ENCODE results near the gene AGR2.

AGR2 gene

GRCh38 chr7:16786257-16786656, 18.5 kb downstream of the AGR2 start:
- Histone ChIP-seq H3K27me3 (ENCODE audit: insufficient read depth, low read length) (no peaks in the 10 kb centered on the region), H3K4me1 (ENCODE audit: insufficient read depth, low read length, severe bottlenecking) (no peaks in the 10 kb centered on the region), H3K9me3 (ENCODE audit: low read length) (no peaks in the 10 kb centered on the region), H3K27ac (ENCODE audit: low read depth, low read length, poor library complexity, severe bottlenecking) (no peak overlapping the region), H3K4me3 (ENCODE audit: low read depth, low read length, poor library complexity, severe bottlenecking) (no peak overlapping the region), H3K4me2 (ENCODE audit: low read length) (no peak overlapping the region), H2AFZ (ENCODE audit: low read length) (no peak overlapping the region), H3K36me3 (ENCODE audit: insufficient read depth, low read length) (peaks cover 5% of the 10 kb centered on the region; the same call in 1 of the 2 replicates), H3F3A (ENCODE audit: insufficient read depth, low read length) (no peaks in the 10 kb centered on the region), H4K20me1 (ENCODE audit: insufficient read depth, low read length) (no peaks in the 10 kb centered on the region), H3K9me2 (ENCODE audit: low read depth, low read length) (no peaks in the 10 kb centered on the region), H3K9ac (ENCODE audit: low read length) (no peak overlapping the region), H3K79me2 (ENCODE audit: insufficient read depth, low read length) (no peaks in the 10 kb centered on the region)
- TF ChIP-seq EZH2 (IDR thresholded peaks at IDR 0.05; ENCODE audit: borderline replicate concordance, low read length) = no peak
- TF ChIP-seq CTCF (IDR thresholded peaks at IDR 0.05; ENCODE audit: low read length) = no peak

GRCh38 chr7:16785846-16786245, 19.0 kb downstream of the AGR2 start:
- H3K4me2 ChIP-seq (ENCODE audit: low read length) = no peak overlapping the region
- H3F3A ChIP-seq (ENCODE audit: insufficient read depth, low read length) = no peaks in the 10 kb centered on the region
- H3K9ac ChIP-seq (ENCODE audit: low read length) = no peak overlapping the region
- H3K4me1 ChIP-seq (ENCODE audit: insufficient read depth, low read length, severe bottlenecking) = no peaks in the 10 kb centered on the region
- no peaks in the 10 kb centered on the region for H3K79me2 ChIP-seq (ENCODE audit: insufficient read depth, low read length)
- H3K27ac ChIP-seq (ENCODE audit: low read depth, low read length, poor library complexity, severe bottlenecking) = no peak overlapping the region
- peaks cover 5% of the 10 kb centered on the region; the same call in 1 of the 2 replicates for H3K36me3 ChIP-seq (ENCODE audit: insufficient read depth, low read length)
- H2AFZ ChIP-seq (ENCODE audit: low read length) = no peak overlapping the region
- no peak overlapping the region for H3K4me3 ChIP-seq (ENCODE audit: low read depth, low read length, poor library complexity, severe bottlenecking)
- H3K9me3 ChIP-seq (ENCODE audit: low read length) = no peaks in the 10 kb centered on the region
- no peaks in the 10 kb centered on the region for H3K27me3 ChIP-seq (ENCODE audit: insufficient read depth, low read length)
- TF ChIP-seq CTCF (IDR thresholded peaks at IDR 0.05; ENCODE audit: low read length) (no peak), EZH2 (IDR thresholded peaks at IDR 0.05; ENCODE audit: borderline replicate concordance, low read length) (no peak)
- no peaks in the 10 kb centered on the region for H4K20me1 ChIP-seq (ENCODE audit: insufficient read depth, low read length)
- no peaks in the 10 kb centered on the region for H3K9me2 ChIP-seq (ENCODE audit: low read depth, low read length)

GRCh38 chr7:16785321-16785720, 19.5 kb downstream of the AGR2 start:
- H3K79me2 ChIP-seq (ENCODE audit: insufficient read depth, low read length) = no peaks in the 10 kb centered on the region
- H4K20me1 ChIP-seq (ENCODE audit: insufficient read depth, low read length) = no peaks in the 10 kb centered on the region
- no peaks in the 10 kb centered on the region for H3K4me1 ChIP-seq (ENCODE audit: insufficient read depth, low read length, severe bottlenecking)
- no peaks in the 10 kb centered on the region for H3K9me3 ChIP-seq (ENCODE audit: low read length)
- H3K27me3 ChIP-seq (ENCODE audit: insufficient read depth, low read length) = no peaks in the 10 kb centered on the region
- no peaks in the 10 kb centered on the region for H3F3A ChIP-seq (ENCODE audit: insufficient read depth, low read length)
- H3K4me3 ChIP-seq (ENCODE audit: low read depth, low read length, poor library complexity, severe bottlenecking) = no peak overlapping the region
- no peak overlapping the region for H3K9ac ChIP-seq (ENCODE audit: low read length)
- no peak for TF ChIP-seq CTCF (IDR thresholded peaks at IDR 0.05; ENCODE audit: low read length)
- no peak overlapping the region for H2AFZ ChIP-seq (ENCODE audit: low read length)
- H3K36me3 ChIP-seq (ENCODE audit: insufficient read depth, low read length) = peaks cover 5% of the 10 kb centered on the region; the same call in 1 of the 2 replicates
- H3K4me2 ChIP-seq (ENCODE audit: low read length) = no peak overlapping the region
- H3K9me2 ChIP-seq (ENCODE audit: low read depth, low read length) = no peaks in the 10 kb centered on the region
- no peak overlapping the region for H3K27ac ChIP-seq (ENCODE audit: low read depth, low read length, poor library complexity, severe bottlenecking)
